Measurements from ENCODE around the gene PUS1. TPM values are rescaled to one million over a fixed set of nuclear protein-coding genes. Genes with fewer than 3 reads are reported as not detected.
"Not testable (repeated sequence)": the region's sequence is repeated elsewhere in the genome, so short reads cannot be mapped to it uniquely, and the experiment has no call there.

PUS1 gene
- total RNA-seq, 2 donors from 2014 or later = 23.6 TPM

DNA sequence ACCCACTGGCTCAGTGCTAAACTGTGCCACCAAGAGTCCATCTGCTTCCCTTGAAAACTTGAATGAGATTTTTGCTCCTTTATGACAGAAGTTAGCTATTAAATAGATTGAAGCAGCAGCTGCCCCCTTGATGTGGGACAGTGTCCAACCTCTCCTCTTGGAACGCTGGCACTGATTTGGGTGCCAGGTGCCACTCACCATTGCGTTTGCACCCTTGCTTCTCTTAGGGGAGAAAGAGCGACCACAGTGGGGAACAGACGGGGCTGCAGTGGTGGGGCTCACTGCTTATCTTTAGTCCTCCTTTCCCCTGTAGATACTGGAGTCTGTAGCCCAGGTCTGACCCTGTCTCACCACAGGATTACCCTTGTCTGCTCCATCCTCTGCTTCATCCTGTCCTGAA is 30.0 kb downstream of the PUS1 start:
- Mint-ChIP-seq H3K27ac (peak overlapping the region; percentile 94), H3K36me3 (ENCODE audit: low read depth) (peaks cover 8% of the 10 kb centered on the region), H3K4me3 (no peak overlapping the region), H3K4me1 (peaks cover 47% of the 10 kb centered on the region), H3K27me3 (no peaks in the 10 kb centered on the region)
- no peak for DNase-seq
- ATAC-seq = no peak
- no peaks in the 10 kb centered on the region for H3K9me3 ChIP-seq (ENCODE audit: control insufficient read depth, low read length, poor library complexity, severe bottlenecking)

DNA sequence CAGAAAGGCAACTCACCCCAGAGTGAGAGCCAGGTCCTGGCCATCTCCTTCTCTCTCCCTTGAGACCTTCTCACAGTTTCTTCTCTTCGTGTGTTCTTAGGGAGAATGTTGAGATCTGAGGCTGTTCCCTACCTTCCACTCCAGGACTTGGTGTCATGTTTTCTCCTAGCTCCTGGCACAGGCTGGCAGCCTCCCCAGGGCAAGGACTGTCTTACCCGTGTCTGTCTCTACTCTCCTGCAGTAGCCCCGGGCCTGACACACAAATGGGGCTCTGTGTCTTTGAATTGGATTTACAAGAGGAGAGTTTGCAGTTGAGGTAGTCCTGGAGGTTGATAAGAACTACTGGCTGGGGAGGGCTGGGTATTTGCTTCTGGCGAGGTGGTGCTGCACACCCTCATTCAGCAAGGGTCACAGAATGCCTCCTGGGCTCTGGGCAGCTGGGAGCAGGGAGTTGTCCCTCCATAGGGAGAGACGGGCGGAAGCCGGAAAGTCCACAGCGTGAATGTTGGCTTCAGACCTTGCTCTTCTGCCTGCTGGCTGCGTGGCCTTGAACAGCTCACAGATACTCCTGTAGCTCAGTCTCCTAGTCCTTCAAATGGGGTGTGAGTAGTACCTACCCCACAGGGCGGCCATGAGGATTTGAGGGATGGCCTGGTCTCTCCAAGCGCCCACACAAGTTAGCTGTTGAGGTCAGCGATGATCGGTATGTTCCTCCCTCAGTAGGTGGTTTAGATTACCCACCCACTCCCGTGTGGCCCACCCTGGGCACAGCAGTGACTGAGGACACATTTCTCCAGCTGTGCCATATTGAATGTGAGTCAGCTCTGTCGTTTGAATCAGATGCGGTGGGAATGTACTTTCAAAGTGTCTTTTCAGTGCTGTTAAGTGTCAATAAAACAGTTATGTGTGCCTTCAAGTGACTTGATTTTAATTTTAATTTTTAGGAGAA is 30.8 kb downstream of the PUS1 start:
- peaks cover 8% of the 10 kb centered on the region for H3K36me3 Mint-ChIP-seq (ENCODE audit: low read depth)
- H3K27me3 Mint-ChIP-seq = no peaks in the 10 kb centered on the region
- peaks cover 46% of the 10 kb centered on the region for H3K4me1 Mint-ChIP-seq
- peak overlapping the region; percentile 94 for H3K27ac Mint-ChIP-seq
- H3K9me3 ChIP-seq (ENCODE audit: control insufficient read depth, low read length, poor library complexity, severe bottlenecking) = no peaks in the 10 kb centered on the region
- no peak for ATAC-seq
- no peak overlapping the region for H3K4me3 Mint-ChIP-seq
- DNase-seq = no peak

DNA sequence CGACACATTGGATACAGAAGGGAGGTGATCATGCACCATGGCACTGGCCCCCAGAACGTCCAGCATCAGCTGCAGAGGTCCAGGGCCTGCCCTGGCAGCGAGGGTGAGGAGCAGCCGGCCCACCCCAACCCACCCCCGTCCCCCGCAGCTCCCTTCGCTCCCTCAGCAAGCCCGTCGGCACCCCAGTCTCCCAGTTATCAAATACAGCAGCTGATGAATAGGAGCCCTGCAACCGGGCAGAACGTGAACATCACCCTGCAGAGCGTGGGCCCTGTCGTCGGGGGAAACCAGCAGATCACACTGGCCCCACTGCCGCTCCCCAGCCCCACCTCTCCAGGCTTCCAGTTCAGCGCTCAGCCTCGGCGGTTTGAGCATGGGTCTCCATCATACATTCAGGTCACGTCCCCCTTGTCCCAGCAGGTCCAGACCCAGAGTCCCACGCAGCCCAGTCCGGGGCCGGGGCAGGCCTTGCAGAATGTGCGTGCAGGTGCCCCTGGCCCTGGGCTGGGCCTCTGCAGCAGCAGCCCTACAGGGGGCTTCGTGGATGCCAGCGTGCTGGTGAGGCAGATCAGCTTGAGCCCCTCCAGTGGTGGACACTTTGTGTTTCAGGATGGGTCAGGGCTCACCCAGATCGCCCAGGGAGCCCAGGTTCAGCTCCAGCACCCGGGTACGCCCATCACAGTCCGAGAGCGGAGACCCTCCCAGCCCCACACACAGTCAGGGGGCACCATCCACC is 31.7 kb downstream of the PUS1 start:
- DNase-seq; ATAC-seq; H3K27me3 Mint-ChIP-seq; H3K9me3 ChIP-seq (ENCODE audit: control insufficient read depth, low read length, poor library complexity, severe bottlenecking); H3K27ac Mint-ChIP-seq; H3K36me3 Mint-ChIP-seq (ENCODE audit: low read depth); H3K4me3 Mint-ChIP-seq: not testable (repeated sequence)
- H3K4me1 Mint-ChIP-seq = peaks cover 48% of the 10 kb centered on the region

DNA sequence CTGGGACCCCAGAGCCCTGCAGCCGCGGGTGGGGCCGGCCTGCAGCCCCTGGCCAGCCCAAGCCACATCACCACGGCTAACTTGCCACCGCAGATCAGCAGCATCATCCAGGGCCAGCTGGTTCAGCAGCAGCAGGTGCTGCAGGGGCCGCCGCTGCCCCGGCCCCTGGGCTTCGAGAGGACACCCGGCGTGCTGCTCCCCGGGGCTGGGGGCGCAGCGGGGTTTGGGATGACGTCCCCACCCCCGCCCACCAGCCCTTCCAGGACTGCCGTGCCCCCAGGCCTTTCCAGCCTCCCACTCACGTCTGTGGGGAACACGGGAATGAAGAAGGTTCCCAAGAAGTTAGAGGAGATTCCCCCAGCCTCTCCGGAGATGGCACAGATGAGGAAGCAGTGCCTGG is 32.3 kb downstream of the PUS1 start:
- H3K4me1 Mint-ChIP-seq = peaks cover 42% of the 10 kb centered on the region
- ATAC-seq = not testable (repeated sequence)

DNA sequence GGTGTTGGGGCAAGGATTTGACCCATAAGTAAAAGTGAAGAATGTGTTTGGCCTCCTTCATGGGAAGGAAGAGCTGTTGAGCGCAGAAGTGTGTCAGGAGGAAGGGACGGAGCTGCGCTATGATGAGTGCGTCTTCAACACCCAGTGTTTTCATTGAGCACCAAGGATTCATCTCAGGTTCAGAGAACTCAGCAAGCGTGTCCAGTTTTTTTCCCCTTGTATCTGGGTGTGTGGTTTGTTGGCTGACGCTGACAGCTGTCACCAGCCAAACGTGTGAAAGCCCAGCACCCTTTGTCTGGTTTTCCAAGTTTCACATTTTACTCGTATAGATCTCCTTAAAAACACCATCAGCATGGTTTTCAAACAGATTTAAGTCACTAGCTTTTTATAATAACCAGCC is 33.0 kb downstream of the PUS1 start:
- H3K27me3 Mint-ChIP-seq = no peaks in the 10 kb centered on the region
- no peak for DNase-seq
- H3K36me3 Mint-ChIP-seq (ENCODE audit: low read depth) = peaks cover 7% of the 10 kb centered on the region
- H3K4me3 Mint-ChIP-seq = no peak overlapping the region
- H3K4me1 Mint-ChIP-seq = peaks cover 39% of the 10 kb centered on the region
- H3K9me3 ChIP-seq (ENCODE audit: control insufficient read depth, low read length, poor library complexity, severe bottlenecking) = no peaks in the 10 kb centered on the region
- no peak for ATAC-seq
- H3K27ac Mint-ChIP-seq = no peak overlapping the region

More for the DNA sequence above, 32.3 kb downstream of the PUS1 start:
- not testable (repeated sequence) for H3K27ac Mint-ChIP-seq; H3K4me3 Mint-ChIP-seq; H3K36me3 Mint-ChIP-seq (ENCODE audit: low read depth); DNase-seq; H3K9me3 ChIP-seq (ENCODE audit: control insufficient read depth, low read length, poor library complexity, severe bottlenecking); H3K27me3 Mint-ChIP-seq

DNA sequence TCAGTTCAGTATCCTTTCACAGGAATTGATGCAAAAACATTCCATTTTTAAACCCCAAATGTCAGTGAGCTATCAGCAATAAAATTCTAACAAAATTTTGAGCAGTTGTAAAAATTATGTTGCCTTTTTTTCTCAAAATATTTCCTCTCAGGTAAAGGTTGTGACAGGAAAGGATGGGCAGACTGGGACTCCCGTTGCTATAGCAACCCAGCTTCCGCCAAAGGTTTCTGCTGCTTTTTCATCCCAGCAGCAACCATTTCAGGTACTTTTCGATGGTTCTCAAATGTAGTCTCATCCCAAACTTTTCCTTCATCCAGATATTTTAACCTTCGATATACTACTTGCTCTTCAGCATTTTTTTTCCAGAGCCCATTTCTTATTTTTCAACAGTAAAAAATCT is 34.3 kb downstream of the PUS1 start:
- peaks cover 38% of the 10 kb centered on the region for H3K4me1 Mint-ChIP-seq
- H3K4me3 Mint-ChIP-seq = no peak overlapping the region
- DNase-seq (no peak), ATAC-seq (peak; percentile 37)
- peaks cover 7% of the 10 kb centered on the region for H3K36me3 Mint-ChIP-seq (ENCODE audit: low read depth)
- no peaks in the 10 kb centered on the region for H3K27me3 Mint-ChIP-seq
- H3K27ac Mint-ChIP-seq = peak overlapping the region; percentile 24
- H3K9me3 ChIP-seq (ENCODE audit: control insufficient read depth, low read length, poor library complexity, severe bottlenecking) = no peaks in the 10 kb centered on the region

DNA sequence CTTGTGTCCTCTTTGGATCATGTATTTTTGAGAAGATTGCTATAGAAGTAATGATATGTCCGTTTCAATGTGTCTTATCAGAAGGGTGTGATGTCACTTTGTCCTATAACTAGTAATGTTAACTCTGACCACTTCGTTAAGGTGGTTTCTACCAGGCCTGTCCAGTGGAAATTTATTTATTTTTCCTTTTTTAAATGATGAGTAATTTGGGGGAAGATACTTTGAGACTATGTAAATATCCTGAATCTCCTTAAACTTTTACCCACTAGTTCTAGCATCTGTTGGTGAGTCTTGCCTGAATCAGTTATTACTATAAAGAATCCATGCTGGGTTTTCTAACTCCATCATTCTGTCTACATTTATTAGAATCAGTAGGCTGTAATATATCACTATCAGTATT is 36.0 kb downstream of the PUS1 start:
- Mint-ChIP-seq H3K27ac (peak overlapping the region; percentile 6), H3K4me1 (peaks cover 35% of the 10 kb centered on the region), H3K4me3 (no peak overlapping the region), H3K27me3 (no peaks in the 10 kb centered on the region), H3K36me3 (ENCODE audit: low read depth) (peaks cover 7% of the 10 kb centered on the region)
- H3K9me3 ChIP-seq (ENCODE audit: control insufficient read depth, low read length, poor library complexity, severe bottlenecking) = no peaks in the 10 kb centered on the region
- DNase-seq (no peak), ATAC-seq (no peak)

DNA sequence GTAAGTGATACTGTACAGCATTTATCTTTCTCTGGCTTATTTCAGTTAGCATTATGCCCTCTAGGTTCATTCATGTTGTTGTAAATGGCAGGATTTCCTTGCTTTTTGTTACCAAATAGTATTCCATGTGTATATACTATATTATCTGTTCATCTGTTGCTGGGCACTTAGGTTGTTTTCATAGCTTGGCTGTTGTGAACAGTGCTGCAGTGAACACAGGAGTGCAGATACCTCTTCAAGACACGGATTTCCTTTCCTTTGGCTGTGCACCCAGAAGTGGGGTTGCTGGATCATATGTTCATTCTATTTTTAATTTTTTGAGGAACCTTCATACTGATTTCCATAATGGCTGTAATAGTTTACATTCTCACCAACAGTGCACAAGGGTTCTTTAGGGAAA is 42.1 kb downstream of the PUS1 start:
- Mint-ChIP-seq H3K4me3 (no peak overlapping the region), H3K27me3 (no peaks in the 10 kb centered on the region), H3K4me1 (peaks cover 29% of the 10 kb centered on the region), H3K27ac (no peak overlapping the region), H3K36me3 (ENCODE audit: low read depth) (no peaks in the 10 kb centered on the region)
- no peaks in the 10 kb centered on the region for H3K9me3 ChIP-seq (ENCODE audit: control insufficient read depth, low read length, poor library complexity, severe bottlenecking)
- ATAC-seq (no peak), DNase-seq (no peak)

DNA sequence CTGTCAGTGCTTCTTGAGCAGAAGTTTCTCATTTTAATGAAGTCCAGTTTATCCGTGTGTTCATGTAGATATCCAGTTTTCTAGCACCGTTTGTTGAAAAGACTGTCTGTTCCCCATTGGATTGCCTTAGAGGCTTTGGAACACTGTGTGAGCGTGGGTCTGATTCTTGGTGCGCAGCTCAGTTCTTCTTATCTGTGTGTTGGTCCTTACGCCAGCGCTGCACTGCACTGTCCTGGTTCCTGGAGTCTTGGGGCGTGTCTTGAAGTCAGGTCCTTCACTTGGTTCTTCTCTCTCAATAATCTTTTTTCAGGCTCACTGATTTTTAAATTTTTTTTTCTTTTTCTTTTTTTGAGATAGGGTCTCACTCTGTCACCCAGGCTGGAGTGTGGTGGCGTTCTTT is 46.2 kb downstream of the PUS1 start:
- H3K4me3 Mint-ChIP-seq = no peak overlapping the region
- peaks cover 5% of the 10 kb centered on the region for H3K36me3 Mint-ChIP-seq (ENCODE audit: low read depth)
- H3K4me1 Mint-ChIP-seq = peaks cover 26% of the 10 kb centered on the region
- ATAC-seq (no peak), DNase-seq (no peak)
- H3K9me3 ChIP-seq (ENCODE audit: control insufficient read depth, low read length, poor library complexity, severe bottlenecking) = no peaks in the 10 kb centered on the region
- no peak overlapping the region for H3K27ac Mint-ChIP-seq
- no peaks in the 10 kb centered on the region for H3K27me3 Mint-ChIP-seq

DNA sequence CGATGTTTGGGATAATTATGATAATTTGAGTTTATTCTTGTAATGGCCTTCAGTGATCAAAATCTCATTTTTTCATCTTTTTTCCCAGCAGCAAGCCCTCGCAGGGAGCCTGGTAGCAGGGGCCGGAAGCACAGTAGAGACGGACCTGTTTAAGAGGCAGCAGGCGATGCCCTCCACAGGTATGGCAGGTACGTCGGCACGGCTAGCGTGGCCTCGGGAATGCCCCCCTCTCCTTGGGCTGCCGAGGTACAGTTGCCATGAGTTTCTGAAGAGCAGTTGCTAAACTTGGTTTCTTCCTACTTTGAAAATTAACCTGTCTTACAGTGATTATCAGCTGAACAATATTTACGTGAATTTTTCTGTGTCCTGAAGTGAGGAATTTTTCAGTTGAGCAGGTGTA is 50.5 kb downstream of the PUS1 start:
- no peak for ATAC-seq
- Mint-ChIP-seq H3K36me3 (ENCODE audit: low read depth) (peaks cover 12% of the 10 kb centered on the region), H3K27ac (no peak overlapping the region)

DNA sequence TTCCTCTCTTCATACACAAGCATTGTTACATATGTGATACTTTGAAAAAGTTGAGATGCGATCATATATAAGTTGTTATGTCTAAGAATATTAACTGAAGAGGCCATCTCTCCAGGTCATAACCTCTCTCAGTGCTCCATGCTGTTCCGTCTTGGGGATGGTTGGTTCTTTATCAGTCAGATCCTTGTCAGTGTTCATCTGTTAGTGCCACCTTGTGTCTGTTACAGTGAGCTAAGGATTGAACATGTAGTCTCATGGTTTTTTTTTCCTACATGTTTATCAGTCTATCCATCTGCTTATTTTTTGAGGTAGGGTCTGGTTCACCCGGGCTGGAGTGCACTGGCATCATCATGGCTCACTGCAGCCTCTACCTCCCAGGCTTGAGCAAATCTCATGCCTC is 51.2 kb downstream of the PUS1 start:
- DNase-seq = no peak
- H3K27ac Mint-ChIP-seq = no peak overlapping the region
- H3K9me3 ChIP-seq (ENCODE audit: control insufficient read depth, low read length, poor library complexity, severe bottlenecking) = no peaks in the 10 kb centered on the region
- no peaks in the 10 kb centered on the region for H3K27me3 Mint-ChIP-seq
- H3K4me3 Mint-ChIP-seq = peak overlapping the region; percentile 19
- peaks cover 12% of the 10 kb centered on the region for H3K36me3 Mint-ChIP-seq (ENCODE audit: low read depth)
- no peak for ATAC-seq
- peaks cover 18% of the 10 kb centered on the region for H3K4me1 Mint-ChIP-seq

More for the DNA sequence above, 50.5 kb downstream of the PUS1 start:
- Mint-ChIP-seq H3K27me3 (no peaks in the 10 kb centered on the region), H3K4me3 (no peak overlapping the region), H3K4me1 (peaks cover 18% of the 10 kb centered on the region)
- DNase-seq = no peak
- no peaks in the 10 kb centered on the region for H3K9me3 ChIP-seq (ENCODE audit: control insufficient read depth, low read length, poor library complexity, severe bottlenecking)

DNA sequence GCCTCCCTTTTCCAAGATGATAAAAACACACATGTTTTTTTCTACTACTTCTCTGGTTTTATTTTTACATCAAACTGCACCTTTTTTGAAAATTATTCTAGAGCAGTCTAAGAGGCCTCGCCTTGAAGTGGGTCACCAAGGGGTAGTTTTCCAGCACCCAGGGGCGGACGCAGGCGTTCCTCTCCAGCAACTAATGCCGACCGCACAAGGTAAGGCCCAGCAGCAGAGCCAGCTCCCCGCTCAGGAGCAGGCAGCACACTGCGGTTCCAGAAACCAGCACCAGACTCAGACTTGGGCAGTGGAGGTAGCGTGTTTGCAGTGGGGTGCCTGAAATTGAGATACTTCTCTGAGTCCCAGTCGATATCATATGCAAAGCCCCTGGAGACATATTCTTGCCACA is 52.3 kb downstream of the PUS1 start:
- no peak overlapping the region for H3K4me3 Mint-ChIP-seq
- H3K27me3 Mint-ChIP-seq = no peaks in the 10 kb centered on the region
- peaks cover 12% of the 10 kb centered on the region for H3K36me3 Mint-ChIP-seq (ENCODE audit: low read depth)
- ATAC-seq (no peak), DNase-seq (no peak)
- no peaks in the 10 kb centered on the region for H3K9me3 ChIP-seq (ENCODE audit: control insufficient read depth, low read length, poor library complexity, severe bottlenecking)
- no peak overlapping the region for H3K27ac Mint-ChIP-seq
- peaks cover 14% of the 10 kb centered on the region for H3K4me1 Mint-ChIP-seq

DNA sequence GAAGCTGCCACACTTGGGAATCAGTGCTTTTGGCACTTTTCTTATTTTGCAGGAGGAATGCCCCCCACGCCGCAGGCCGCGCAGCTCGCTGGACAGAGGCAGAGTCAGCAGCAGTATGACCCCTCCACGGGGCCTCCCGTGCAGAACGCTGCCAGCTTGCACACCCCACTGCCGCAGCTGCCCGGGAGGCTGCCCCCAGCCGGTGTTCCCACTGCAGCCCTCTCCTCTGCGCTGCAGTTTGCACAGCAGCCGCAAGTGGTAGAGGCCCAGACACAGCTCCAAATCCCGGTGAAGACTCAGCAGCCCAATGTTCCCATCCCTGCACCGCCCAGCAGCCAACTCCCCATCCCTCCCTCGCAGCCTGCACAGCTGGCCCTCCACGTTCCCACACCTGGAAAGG is 53.0 kb downstream of the PUS1 start:
- DNase-seq (no peak), ATAC-seq (no peak)
- H3K27ac Mint-ChIP-seq = no peak overlapping the region
- H3K27me3 Mint-ChIP-seq = no peaks in the 10 kb centered on the region
- no peak overlapping the region for H3K4me3 Mint-ChIP-seq
- no peaks in the 10 kb centered on the region for H3K9me3 ChIP-seq (ENCODE audit: control insufficient read depth, low read length, poor library complexity, severe bottlenecking)
- H3K4me1 Mint-ChIP-seq = peaks cover 11% of the 10 kb centered on the region
- peaks cover 14% of the 10 kb centered on the region for H3K36me3 Mint-ChIP-seq (ENCODE audit: low read depth)

Data from T-helper 17 cell (primary cell).